HepG2 (cell line): ENCODE data around the gene MFSD2B. TPM values are rescaled to one million over a fixed set of nuclear protein-coding genes. Genes with fewer than 3 reads are reported as not detected.
A peak's percentile ranks its signal among the peaks of the same experiment; 100 is the strongest.

Experiments
- ASH2L ChIP-seq: fragments of 300-600, 200-600 bp; sonication (generic); IDR thresholded peaks from 2 replicates; pipeline ENCODE4 v1.7.0; 2017; ENCODE audit warnings: low read depth, mild to moderate bottlenecking, moderate library complexity, mixed read lengths, low read length; ENCODE audit not compliant: insufficient read length
- BCL6 ChIP-seq: IDR thresholded peaks from 2 replicates; pipeline ENCODE4 v1.6.1; 2016; ENCODE audit warnings: missing genetic modification reagents, missing compliant biosample characterization
- HOXA5 ChIP-seq: sonication (generic); formaldehyde crosslinking; IDR thresholded peaks from 2 replicates; pipeline ENCODE4 v1.4.0; 2020; ENCODE audit warnings: missing genetic modification reagents
- MED1 ChIP-seq: sonication (generic); formaldehyde crosslinking; IDR thresholded peaks from 2 replicates; pipeline ENCODE4 v1.4.0; 2020; ENCODE audit warnings: missing genetic modification reagents
- MNT ChIP-seq: fragments of 450-650 bp; IDR thresholded peaks from 2 replicates; pipeline ENCODE4 v1.6.1; 2016
- NCOA2 ChIP-seq: sonication (generic); formaldehyde crosslinking; IDR thresholded peaks from 2 replicates; pipeline ENCODE4 v1.8.0; 2022; ENCODE audit warnings: inconsistent platforms
- PCBP2 ChIP-seq: fragments of 200-400 bp; formaldehyde crosslinking; optimal IDR thresholded peaks from 2 replicates; pipeline ENCODE3; 2018; ENCODE audit warnings: low read length, low read depth; ENCODE audit not compliant: poor library complexity, severe bottlenecking
- PITX1 ChIP-seq: sonication (generic); formaldehyde crosslinking; IDR thresholded peaks from 2 replicates; pipeline ENCODE4 v1.5.1; 2020; ENCODE audit warnings: mild to moderate bottlenecking, missing genetic modification reagents
- POLR2G ChIP-seq: fragments of 200-400 bp; formaldehyde crosslinking; IDR thresholded peaks from 2 replicates; pipeline ENCODE4 v1.6.1; 2018; ENCODE audit warnings: mild to moderate bottlenecking, low read depth, low read length, moderate library complexity
- PPARG ChIP-seq: conservative IDR thresholded peaks from 2 replicates; pipeline ENCODE4 v1.6.1; 2016; ENCODE audit warnings: missing biosample characterization, missing genetic modification reagents
- TGIF2 ChIP-seq: IDR thresholded peaks from 2 replicates; pipeline ENCODE4 v1.6.1; 2016; ENCODE audit warnings: control low read depth, missing compliant biosample characterization
- ZNF251 ChIP-seq: sonication (generic); formaldehyde crosslinking; IDR thresholded peaks from 2 replicates; pipeline ENCODE4 v1.9.0; 2021; ENCODE audit warnings: mild to moderate bottlenecking, missing genetic modification reagents
- polyA plus RNA-seq, 8 experiments: library from polyadenylated mRNA; depleted of rRNA in 3 of 8; stranded (reverse) in 7 of 8; unstranded in 1 of 8; fragments of >200 nt; fragmentation: Illumina TruSeq in 4 of 8; extraction: Trizol in 4 of 8; gene quantifications; 2 replicates each; pipeline versions ENCODE4 v1.2.1 to v1.2.3, GENCODE V29; 2011 to 2016; ENCODE audit warnings: low read depth in 4 of 8, missing spikeins in 1 of 8, mixed read lengths in 1 of 8; ENCODE audit not compliant: insufficient read depth in 1 of 8
- total RNA-seq, 5 experiments: library from RNA; depleted of rRNA; stranded (reverse); fragments of >200 nt; fragmentation: Illumina TruSeq; extraction: Trizol; gene quantifications; 2 replicates each; pipeline ENCODE4 v1.2.3, GENCODE V29; 2016; ENCODE audit warnings: low read depth in 1 of 5
- TF ChIP-seq, protein P1 (sequence below): sonication (generic); formaldehyde crosslinking; IDR thresholded peaks from 2 replicates; pipeline ENCODE4 v1.4.0; 2020; ENCODE audit warnings: missing genetic modification reagents, borderline replicate concordance
- TF ChIP-seq, protein P2 (sequence below), 2 experiments: sonication (generic) in 1 of 2; formaldehyde crosslinking in 1 of 2; IDR thresholded peaks; 2 replicates each; pipeline versions ENCODE4 v1.4.0 to v1.6.1; 2016 to 2020; ENCODE audit warnings: borderline replicate concordance in 1 of 2, low read depth in 1 of 2, mild to moderate bottlenecking in 1 of 2, missing genetic modification reagents in 1 of 2
- TF ChIP-seq, protein P3 (sequence below): sonication (generic); formaldehyde crosslinking; IDR thresholded peaks from 2 replicates; pipeline ENCODE4 v1.9.0; 2022; ENCODE audit warnings: low read depth, missing genetic modification reagents

The MFSD2B gene
- total and polyA plus RNA-seq, 2 of the 13 experiments (the other 11 are each of a cell fraction or from before 2014, with no cell fraction given), result 0.21 to 0.93 TPM

GRCh38 chr2:24045511-24046508, 35.9 kb downstream of the MFSD2B start (continued):
- TF ChIP-seq, protein P1, sequence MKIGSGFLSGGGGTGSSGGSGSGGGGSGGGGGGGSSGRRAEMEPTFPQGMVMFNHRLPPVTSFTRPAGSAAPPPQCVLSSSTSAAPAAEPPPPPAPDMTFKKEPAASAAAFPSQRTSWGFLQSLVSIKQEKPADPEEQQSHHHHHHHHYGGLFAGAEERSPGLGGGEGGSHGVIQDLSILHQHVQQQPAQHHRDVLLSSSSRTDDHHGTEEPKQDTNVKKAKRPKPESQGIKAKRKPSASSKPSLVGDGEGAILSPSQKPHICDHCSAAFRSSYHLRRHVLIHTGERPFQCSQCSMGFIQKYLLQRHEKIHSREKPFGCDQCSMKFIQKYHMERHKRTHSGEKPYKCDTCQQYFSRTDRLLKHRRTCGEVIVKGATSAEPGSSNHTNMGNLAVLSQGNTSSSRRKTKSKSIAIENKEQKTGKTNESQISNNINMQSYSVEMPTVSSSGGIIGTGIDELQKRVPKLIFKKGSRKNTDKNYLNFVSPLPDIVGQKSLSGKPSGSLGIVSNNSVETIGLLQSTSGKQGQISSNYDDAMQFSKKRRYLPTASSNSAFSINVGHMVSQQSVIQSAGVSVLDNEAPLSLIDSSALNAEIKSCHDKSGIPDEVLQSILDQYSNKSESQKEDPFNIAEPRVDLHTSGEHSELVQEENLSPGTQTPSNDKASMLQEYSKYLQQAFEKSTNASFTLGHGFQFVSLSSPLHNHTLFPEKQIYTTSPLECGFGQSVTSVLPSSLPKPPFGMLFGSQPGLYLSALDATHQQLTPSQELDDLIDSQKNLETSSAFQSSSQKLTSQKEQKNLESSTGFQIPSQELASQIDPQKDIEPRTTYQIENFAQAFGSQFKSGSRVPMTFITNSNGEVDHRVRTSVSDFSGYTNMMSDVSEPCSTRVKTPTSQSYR, result peak; percentile 68; the same call in 1 of the 2 replicates
- TF ChIP-seq ASH2L (peak; percentile 32), BCL6 (CRISPR knock-in tag) (peak; percentile 79), PCBP2 (peak; percentile 76), HOXA5 (CRISPR knock-in tag) (no peak), NCOA2 (CRISPR knock-in tag) (peak; percentile 25), MED1 (CRISPR knock-in tag) (peak; percentile 17; the same call in 1 of the 2 replicates), PPARG (0 out of 2 replicates have a peak, but pooled peaks have one; percentile 42), ZNF251 (CRISPR knock-in tag) (no peak), PITX1 (0 out of 2 replicates have a peak, but pooled peaks have one; percentile 33), MNT (peak; percentile 80), POLR2G (peak; percentile 52), TGIF2 (CRISPR knock-in tag) (0 out of 2 replicates have a peak, but pooled peaks have one; percentile 32)
- TF ChIP-seq, protein P2, sequence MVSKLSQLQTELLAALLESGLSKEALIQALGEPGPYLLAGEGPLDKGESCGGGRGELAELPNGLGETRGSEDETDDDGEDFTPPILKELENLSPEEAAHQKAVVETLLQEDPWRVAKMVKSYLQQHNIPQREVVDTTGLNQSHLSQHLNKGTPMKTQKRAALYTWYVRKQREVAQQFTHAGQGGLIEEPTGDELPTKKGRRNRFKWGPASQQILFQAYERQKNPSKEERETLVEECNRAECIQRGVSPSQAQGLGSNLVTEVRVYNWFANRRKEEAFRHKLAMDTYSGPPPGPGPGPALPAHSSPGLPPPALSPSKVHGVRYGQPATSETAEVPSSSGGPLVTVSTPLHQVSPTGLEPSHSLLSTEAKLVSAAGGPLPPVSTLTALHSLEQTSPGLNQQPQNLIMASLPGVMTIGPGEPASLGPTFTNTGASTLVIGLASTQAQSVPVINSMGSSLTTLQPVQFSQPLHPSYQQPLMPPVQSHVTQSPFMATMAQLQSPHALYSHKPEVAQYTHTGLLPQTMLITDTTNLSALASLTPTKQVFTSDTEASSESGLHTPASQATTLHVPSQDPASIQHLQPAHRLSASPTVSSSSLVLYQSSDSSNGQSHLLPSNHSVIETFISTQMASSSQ (IDR thresholded peaks at IDR 0.05; ENCODE audit: low read depth), result peak; percentile 82
- TF ChIP-seq, protein P2 (CRISPR knock-in tag; IDR thresholded peaks at IDR 0.05; ENCODE audit: borderline replicate concordance), result peak; percentile 77
- TF ChIP-seq, protein P3, sequence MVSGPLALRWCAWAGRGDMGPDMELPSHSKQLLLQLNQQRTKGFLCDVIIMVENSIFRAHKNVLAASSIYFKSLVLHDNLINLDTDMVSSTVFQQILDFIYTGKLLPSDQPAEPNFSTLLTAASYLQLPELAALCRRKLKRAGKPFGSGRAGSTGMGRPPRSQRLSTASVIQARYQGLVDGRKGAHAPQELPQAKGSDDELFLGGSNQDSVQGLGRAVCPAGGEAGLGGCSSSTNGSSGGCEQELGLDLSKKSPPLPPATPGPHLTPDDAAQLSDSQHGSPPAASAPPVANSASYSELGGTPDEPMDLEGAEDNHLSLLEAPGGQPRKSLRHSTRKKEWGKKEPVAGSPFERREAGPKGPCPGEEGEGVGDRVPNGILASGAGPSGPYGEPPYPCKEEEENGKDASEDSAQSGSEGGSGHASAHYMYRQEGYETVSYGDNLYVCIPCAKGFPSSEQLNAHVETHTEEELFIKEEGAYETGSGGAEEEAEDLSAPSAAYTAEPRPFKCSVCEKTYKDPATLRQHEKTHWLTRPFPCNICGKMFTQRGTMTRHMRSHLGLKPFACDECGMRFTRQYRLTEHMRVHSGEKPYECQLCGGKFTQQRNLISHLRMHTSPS (CRISPR knock-in tag), result no peak
